SJSA1 (cell line): Measurements from ENCODE around the gene SPEG. TPM values are rescaled to one million over a fixed set of nuclear protein-coding genes. Genes with fewer than 3 reads are reported as not detected.

ENCODE experiments used
- DNase-seq, 2 experiments: peaks; one replicate each; pipeline ENCODE4 v3.0.0-alpha.2; 2015 to 2020; ENCODE audit warnings: low spot score in 2 of 2, low read depth in 1 of 2
- H3K27ac ChIP-seq: fragments of 250-450 bp; sonication (Bioruptor Pico); 2 replicates; pipeline ENCODE4 v1.5.1; 2020; ENCODE audit warnings: mild to moderate bottlenecking, moderate library complexity
- H3K27me3 ChIP-seq: fragments of 250-450 bp; sonication (Bioruptor Pico); replicated peaks from 2 replicates; pipeline ENCODE4 v1.5.1; 2020; ENCODE audit warnings: mild to moderate bottlenecking, moderate library complexity
- H3K36me3 ChIP-seq: fragments of 250-450 bp; sonication (Bioruptor Pico); 2 replicates; pipeline ENCODE4 v1.5.1; 2020; ENCODE audit warnings: mild to moderate bottlenecking
- H3K4me1 ChIP-seq: fragments of 250-450 bp; sonication (Bioruptor Pico); replicated peaks from 2 replicates; pipeline ENCODE4 v1.6.1; 2021; ENCODE audit warnings: mild to moderate bottlenecking
- H3K4me3 ChIP-seq: fragments of 250-450 bp; sonication (Bioruptor Pico); 2 replicates; pipeline ENCODE4 v1.5.1; 2020; ENCODE audit warnings: mild to moderate bottlenecking
- H3K9me3 ChIP-seq: fragments of 250-450 bp; sonication (Bioruptor Pico); replicated peaks from 2 replicates; pipeline ENCODE4 v1.5.1; 2020; ENCODE audit warnings: mild to moderate bottlenecking
- total RNA-seq: library from RNA; depleted of rRNA; stranded (reverse); fragments of >200 nt; shearing (Covaris generic); gene quantifications from 2 replicates; pipeline ENCODE4 v1.2.3, GENCODE V29; 2014

Gene SPEG
- total RNA-seq, 1 experiment from 2014 or later = 4.2 TPM

- H3K4me1 ChIP-seq = peaks cover 8% of the 10 kb centered on the region
- H3K27me3 ChIP-seq = no peaks in the 10 kb centered on the region
- H3K4me3 ChIP-seq = no peak overlapping the region
- no peak overlapping the region for H3K27ac ChIP-seq
- DNase-seq = no peak
- H3K9me3 ChIP-seq = 0 out of 2 replicates have a peak, but pooled peaks cover 3% of the 10 kb centered on the region
- H3K36me3 ChIP-seq = no peaks in the 10 kb centered on the region
Observed at GRCh38 chr2:219409619-219410018, 25.0 kb upstream of the SPEG start.

- Histone ChIP-seq H3K9me3 (peaks cover 3% of the 10 kb centered on the region; the same call in 1 of the 2 replicates), H3K27ac (no peak overlapping the region), H3K36me3 (no peaks in the 10 kb centered on the region), H3K4me3 (no peak overlapping the region), H3K4me1 (peaks cover 8% of the 10 kb centered on the region), H3K27me3 (peaks cover 4% of the 10 kb centered on the region; the same call in 1 of the 2 replicates)
- DNase-seq = no peak
Observed at GRCh38 chr2:219410390-219410789, 24.3 kb upstream of the SPEG start.

GRCh38 chr2:219414857-219415256 lies 19.8 kb upstream of the SPEG start:
- no peaks in the 10 kb centered on the region for H3K36me3 ChIP-seq
- no peak overlapping the region for H3K4me3 ChIP-seq
- H3K4me1 ChIP-seq = no peaks in the 10 kb centered on the region
- no peak for DNase-seq
- peaks cover 3% of the 10 kb centered on the region; the same call in 1 of the 2 replicates for H3K9me3 ChIP-seq
- H3K27me3 ChIP-seq = peaks cover 4% of the 10 kb centered on the region; the same call in 1 of the 2 replicates
- no peak overlapping the region for H3K27ac ChIP-seq

GRCh38 chr2:219415580-219416234 lies 18.9 kb upstream of the SPEG start:
- DNase-seq = no peak
- peaks cover 4% of the 10 kb centered on the region; the same call in 1 of the 2 replicates for H3K27me3 ChIP-seq
- H3K36me3 ChIP-seq = no peaks in the 10 kb centered on the region
- no peak overlapping the region for H3K4me3 ChIP-seq
- no peaks in the 10 kb centered on the region for H3K4me1 ChIP-seq
- no peak overlapping the region for H3K27ac ChIP-seq
- peaks cover 3% of the 10 kb centered on the region; the same call in 1 of the 2 replicates for H3K9me3 ChIP-seq

DNA sequence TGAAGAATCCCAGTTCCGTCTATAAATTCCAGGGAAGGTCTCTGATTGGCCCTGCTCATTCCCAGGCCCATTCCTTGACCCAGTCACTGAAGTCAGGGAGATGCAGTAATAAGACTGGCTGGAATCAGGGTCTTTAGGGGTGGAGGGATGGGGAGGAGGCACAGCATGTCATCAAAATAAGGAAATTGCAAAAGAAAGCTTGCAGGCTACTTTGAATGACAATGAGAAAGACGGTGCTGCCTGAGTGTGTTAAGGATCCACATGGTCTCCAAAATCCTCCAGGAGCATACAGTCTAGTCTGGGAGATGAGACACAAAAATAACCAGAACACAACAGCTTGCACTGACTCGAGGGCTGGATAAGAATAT lies 18.4 kb upstream of the SPEG start:
- Histone ChIP-seq H3K4me3 (no peak overlapping the region), H3K27ac (no peak overlapping the region), H3K4me1 (no peaks in the 10 kb centered on the region), H3K36me3 (no peaks in the 10 kb centered on the region), H3K27me3 (peaks cover 4% of the 10 kb centered on the region; the same call in 1 of the 2 replicates), H3K9me3 (peaks cover 3% of the 10 kb centered on the region; the same call in 1 of the 2 replicates)
- no peak for DNase-seq

GRCh38 chr2:219416938-219417337 lies 17.7 kb upstream of the SPEG start:
- H3K9me3 ChIP-seq = peaks cover 3% of the 10 kb centered on the region; the same call in 1 of the 2 replicates
- H3K4me1 ChIP-seq = no peaks in the 10 kb centered on the region
- peaks cover 4% of the 10 kb centered on the region; the same call in 1 of the 2 replicates for H3K27me3 ChIP-seq
- no peak overlapping the region for H3K4me3 ChIP-seq
- no peaks in the 10 kb centered on the region for H3K36me3 ChIP-seq
- DNase-seq = no peak
- no peak overlapping the region for H3K27ac ChIP-seq

DNA sequence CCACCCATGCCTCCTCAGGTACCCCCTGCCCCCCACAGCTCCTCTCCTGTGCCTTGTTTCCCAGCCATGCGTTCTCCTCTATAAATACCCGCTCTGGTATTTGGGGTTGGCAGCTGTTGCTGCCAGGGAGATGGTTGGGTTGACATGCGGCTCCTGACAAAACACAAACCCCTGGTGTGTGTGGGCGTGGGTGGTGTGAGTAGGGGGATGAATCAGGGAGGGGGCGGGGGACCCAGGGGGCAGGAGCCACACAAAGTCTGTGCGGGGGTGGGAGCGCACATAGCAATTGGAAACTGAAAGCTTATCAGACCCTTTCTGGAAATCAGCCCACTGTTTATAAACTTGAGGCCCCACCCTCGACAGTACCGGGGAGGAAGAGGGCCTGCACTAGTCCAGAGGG lies 17.3 kb upstream of the SPEG start:
- Histone ChIP-seq H3K4me1 (no peaks in the 10 kb centered on the region), H3K4me3 (no peak overlapping the region), H3K27me3 (peaks cover 4% of the 10 kb centered on the region; the same call in 1 of the 2 replicates), H3K27ac (no peak overlapping the region), H3K36me3 (no peaks in the 10 kb centered on the region), H3K9me3 (peaks cover 3% of the 10 kb centered on the region; the same call in 1 of the 2 replicates)
- no peak for DNase-seq

DNA sequence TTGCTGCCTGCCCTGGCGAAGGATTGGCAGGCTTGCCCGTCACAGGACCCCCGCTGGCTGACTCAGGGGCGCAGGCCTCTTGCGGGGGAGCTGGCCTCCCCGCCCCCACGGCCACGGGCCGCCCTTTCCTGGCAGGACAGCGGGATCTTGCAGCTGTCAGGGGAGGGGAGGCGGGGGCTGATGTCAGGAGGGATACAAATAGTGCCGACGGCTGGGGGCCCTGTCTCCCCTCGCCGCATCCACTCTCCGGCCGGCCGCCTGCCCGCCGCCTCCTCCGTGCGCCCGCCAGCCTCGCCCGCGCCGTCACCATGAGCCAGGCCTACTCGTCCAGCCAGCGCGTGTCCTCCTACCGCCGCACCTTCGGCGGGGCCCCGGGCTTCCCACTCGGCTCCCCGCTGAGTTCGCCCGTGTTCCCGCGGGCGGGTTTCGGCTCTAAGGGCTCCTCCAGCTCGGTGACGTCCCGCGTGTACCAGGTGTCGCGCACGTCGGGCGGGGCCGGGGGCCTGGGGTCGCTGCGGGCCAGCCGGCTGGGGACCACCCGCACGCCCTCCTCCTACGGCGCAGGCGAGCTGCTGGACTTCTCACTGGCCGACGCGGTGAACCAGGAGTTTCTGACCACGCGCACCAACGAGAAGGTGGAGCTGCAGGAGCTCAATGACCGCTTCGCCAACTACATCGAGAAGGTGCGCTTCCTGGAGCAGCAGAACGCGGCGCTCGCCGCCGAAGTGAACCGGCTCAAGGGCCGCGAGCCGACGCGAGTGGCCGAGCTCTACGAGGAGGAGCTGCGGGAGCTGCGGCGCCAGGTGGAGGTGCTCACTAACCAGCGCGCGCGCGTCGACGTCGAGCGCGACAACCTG lies 16.3 kb upstream of the SPEG start, which contains the start of gene DES:
Gene DES, plus strand, starts transcription at position 223 of the 857 bp plus-strand sequence. Its CDS starts 86 bp downstream, at position 309.
- DNase-seq = no peak
- H3K27ac ChIP-seq = no peak within 1 kb of the TSS
- no peaks in the 10 kb centered on the region for H3K36me3 ChIP-seq
- H3K9me3 ChIP-seq = no peaks in the 10 kb centered on the region; the same call in 1 of the 2 replicates
- H3K4me3 ChIP-seq = no peak within 1 kb of the TSS
- H3K4me1 ChIP-seq = no peaks in the 10 kb centered on the region
- peaks cover 4% of the 10 kb centered on the region; the same call in 1 of the 2 replicates for H3K27me3 ChIP-seq

DNA sequence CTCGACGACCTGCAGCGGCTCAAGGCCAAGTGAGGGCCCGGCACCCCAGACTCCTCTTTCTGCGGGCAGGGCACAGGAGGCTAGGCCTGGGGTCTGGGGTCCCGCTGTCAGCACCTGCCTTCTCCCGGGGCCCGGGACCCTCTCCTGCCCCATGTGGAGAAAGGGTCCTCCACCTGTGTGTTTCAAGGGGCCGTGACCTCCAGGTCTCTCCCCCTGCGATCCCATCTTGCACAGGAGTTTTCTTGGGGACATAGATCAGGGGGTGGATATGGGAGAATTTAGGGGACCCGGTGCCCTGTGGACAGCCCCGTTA lies 15.7 kb upstream of the SPEG start:
- H3K4me3 ChIP-seq = no peak overlapping the region
- no peaks in the 10 kb centered on the region for H3K4me1 ChIP-seq

DNA sequence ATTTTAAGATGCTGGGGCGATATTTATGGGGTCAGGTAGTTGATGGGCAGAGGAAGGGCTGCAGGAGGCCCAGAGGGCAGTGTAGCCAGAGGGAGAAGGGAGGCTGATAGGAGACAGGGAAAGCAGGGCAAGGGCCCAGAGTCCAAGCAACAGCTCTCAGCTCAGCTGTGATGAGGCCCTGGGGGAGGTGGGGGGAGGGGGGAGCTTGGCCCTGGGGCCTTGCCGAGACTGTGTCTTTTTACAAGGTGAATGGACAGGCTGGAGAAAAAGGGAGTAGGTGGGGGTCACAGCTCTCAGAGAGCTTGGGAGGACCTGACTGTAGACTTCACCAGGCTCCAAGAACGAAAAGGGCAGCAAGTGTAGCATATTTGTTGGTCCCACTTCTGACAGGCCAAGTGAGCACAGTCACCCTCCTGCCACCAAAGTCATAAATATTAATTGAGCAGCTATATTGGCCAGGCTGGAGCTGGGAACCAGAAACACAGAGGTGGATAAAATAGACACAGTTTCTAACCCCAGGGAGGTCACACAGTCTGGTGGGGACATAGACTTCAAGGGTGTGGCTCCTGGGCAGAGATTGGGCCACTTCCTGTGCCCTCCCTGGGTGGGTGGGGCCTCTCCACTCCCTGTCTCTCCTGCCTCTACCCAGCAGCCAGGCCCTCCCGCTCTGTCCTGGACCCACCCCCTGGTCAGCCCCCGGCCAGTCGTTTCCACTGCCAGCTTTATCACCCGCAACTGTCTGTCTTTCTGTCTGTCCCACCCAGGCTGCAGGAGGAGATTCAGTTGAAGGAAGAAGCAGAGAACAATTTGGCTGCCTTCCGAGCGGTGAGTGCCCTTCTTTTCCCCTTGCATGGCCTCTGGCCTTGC lies 15.1 kb upstream of the SPEG start:
- Histone ChIP-seq H3K9me3 (no peaks in the 10 kb centered on the region; the same call in 1 of the 2 replicates), H3K27ac (no peak overlapping the region), H3K4me1 (0 out of 2 replicates have a peak, but pooled peaks cover 5% of the 10 kb centered on the region), H3K27me3 (peaks cover 5% of the 10 kb centered on the region; the same call in 1 of the 2 replicates), H3K36me3 (no peaks in the 10 kb centered on the region), H3K4me3 (no peak overlapping the region)
- DNase-seq = no peak

More for the DNA sequence above, 15.7 kb upstream of the SPEG start:
- Histone ChIP-seq H3K27ac (no peak overlapping the region), H3K27me3 (peaks cover 4% of the 10 kb centered on the region; the same call in 1 of the 2 replicates), H3K9me3 (no peaks in the 10 kb centered on the region; the same call in 1 of the 2 replicates), H3K36me3 (no peaks in the 10 kb centered on the region)
- DNase-seq = no peak

DNA sequence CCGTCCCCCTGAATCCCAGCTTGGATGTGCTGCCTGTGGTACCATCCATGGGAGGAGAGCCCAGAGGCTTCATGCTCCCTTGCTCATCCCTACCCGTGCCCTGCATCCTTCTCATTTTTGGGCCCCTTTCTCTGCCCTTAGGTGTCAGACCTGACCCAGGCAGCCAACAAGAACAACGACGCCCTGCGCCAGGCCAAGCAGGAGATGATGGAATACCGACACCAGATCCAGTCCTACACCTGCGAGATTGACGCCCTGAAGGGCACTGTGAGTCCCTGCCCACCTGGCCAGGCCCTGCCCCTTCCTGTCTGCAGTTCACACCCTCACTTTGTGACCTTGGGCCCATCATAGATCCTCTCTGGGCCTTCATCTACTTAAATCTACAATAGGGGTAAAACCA lies 14.0 kb upstream of the SPEG start:
- Histone ChIP-seq H3K27me3 (0 out of 2 replicates have a peak, but pooled peaks cover 2% of the 10 kb centered on the region), H3K36me3 (no peaks in the 10 kb centered on the region), H3K9me3 (no peaks in the 10 kb centered on the region), H3K27ac (no peak overlapping the region), H3K4me3 (no peak overlapping the region), H3K4me1 (0 out of 2 replicates have a peak, but pooled peaks cover 6% of the 10 kb centered on the region)
- no peak for DNase-seq

- DNase-seq = no peak
- Histone ChIP-seq H3K4me3 (no peak overlapping the region), H3K36me3 (no peaks in the 10 kb centered on the region), H3K9me3 (no peaks in the 10 kb centered on the region), H3K4me1 (0 out of 2 replicates have a peak, but pooled peaks cover 6% of the 10 kb centered on the region), H3K27ac (no peak overlapping the region), H3K27me3 (0 out of 2 replicates have a peak, but pooled peaks cover 2% of the 10 kb centered on the region)
Observed at GRCh38 chr2:219421323-219421722, 13.3 kb upstream of the SPEG start.

DNA sequence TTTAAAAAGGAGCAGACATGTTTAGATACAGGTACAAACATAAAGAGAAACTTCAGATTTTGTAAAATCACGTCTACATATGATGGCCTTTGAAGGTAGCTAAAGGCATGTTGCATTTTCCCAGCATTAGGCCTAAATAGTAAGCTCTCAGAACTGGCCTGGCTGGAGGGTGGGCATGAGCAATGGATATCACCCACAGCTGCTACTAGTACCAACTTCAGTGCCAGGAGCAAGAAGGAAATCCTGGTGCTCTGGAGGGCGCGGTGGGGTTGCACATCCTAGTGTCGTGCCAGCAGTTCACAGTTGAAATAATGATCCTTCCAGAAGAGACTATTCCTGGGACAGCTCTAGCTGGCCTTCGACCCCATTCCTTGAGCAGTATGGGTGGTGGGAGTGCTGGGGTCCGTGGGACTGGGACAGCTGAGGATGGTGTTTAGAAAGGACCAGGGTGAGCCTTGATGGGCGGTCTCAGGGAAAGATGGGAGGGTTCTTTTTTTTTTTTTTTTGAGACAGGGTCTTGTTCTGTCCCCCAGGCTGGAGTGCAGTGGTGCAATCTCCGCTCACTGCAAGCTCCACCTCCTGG lies 11.6 kb upstream of the SPEG start:
- no peak for DNase-seq
- no peak overlapping the region for H3K27ac ChIP-seq
- no peaks in the 10 kb centered on the region for H3K36me3 ChIP-seq
- H3K27me3 ChIP-seq = 0 out of 2 replicates have a peak, but pooled peaks cover 2% of the 10 kb centered on the region
- no peaks in the 10 kb centered on the region for H3K9me3 ChIP-seq
- H3K4me3 ChIP-seq = no peak overlapping the region
- H3K4me1 ChIP-seq = 0 out of 2 replicates have a peak, but pooled peaks cover 6% of the 10 kb centered on the region
